MCF 10A (cell line): ENCODE measurements around the gene TAF9B. TPM values are rescaled to one million over a fixed set of nuclear protein-coding genes. Genes with fewer than 3 reads are reported as not detected.
A peak's percentile ranks its signal among the peaks of the same experiment; 100 is the strongest.

Source experiments
- Bru-seq: library from RNA; stranded (reverse); fragments of 400-500 nt; gene quantifications from one replicate; lab custom pipeline; 2021; lab: Mats Ljungman, UMichigan
- BruChase-seq, 2 experiments: library from RNA; stranded (reverse); fragments of 400-500 nt; gene quantifications; one replicate each; lab custom pipeline; 2021; lab: Mats Ljungman, UMichigan
- BruUV-seq: library from RNA; stranded (reverse); fragments of 400-500 nt; replicated peaks from 2 replicates; lab custom pipeline; 2021; lab: Mats Ljungman, UMichigan
- CTCF ChIA-PET: fragments of 300-600 bp; sonication (Branson Sonifier 250); formaldehyde crosslinking; extraction: SDS; loops from one replicate; lab custom pipeline; 2021; ENCODE audit warnings: antibody characterized with exemption, inconsistent platforms; lab: Yijun Ruan, JAX
- POLR2A ChIA-PET: fragments of 300-600, 350-650 bp; sonication (Branson Sonifier 250); formaldehyde crosslinking; extraction: SDS; loops from one replicate; lab custom pipeline; 2020; ENCODE audit warnings: antibody characterized with exemption, inconsistent platforms; lab: Yijun Ruan, JAX
- DNase-seq: peaks from one replicate; pipeline ENCODE4 v3.0.0-alpha.2; 2018; ENCODE audit not compliant: unreplicated experiment
- H3K27ac Mint-ChIP-seq: one replicate; pipeline ENCODE4 v1.8.0; 2022; ENCODE audit warnings: mild to moderate bottlenecking, low read depth, mixed read lengths; ENCODE audit not compliant: unreplicated experiment
- H3K27me3 Mint-ChIP-seq: one replicate; pipeline ENCODE4 v1.8.0; 2022; ENCODE audit warnings: mixed read lengths; ENCODE audit not compliant: insufficient read depth, unreplicated experiment
- H3K36me3 Mint-ChIP-seq: one replicate; pipeline ENCODE4 v1.8.0; 2022; ENCODE audit warnings: mild to moderate bottlenecking, moderate library complexity, mixed read lengths; ENCODE audit not compliant: insufficient read depth, unreplicated experiment
- H3K4me1 Mint-ChIP-seq: one replicate; pipeline ENCODE4 v1.8.0; 2022; ENCODE audit warnings: mixed read lengths; ENCODE audit not compliant: insufficient read depth, unreplicated experiment
- H3K4me3 Mint-ChIP-seq: one replicate; pipeline ENCODE4 v1.8.0; 2022; ENCODE audit warnings: mild to moderate bottlenecking, moderate library complexity, mixed read lengths; ENCODE audit not compliant: unreplicated experiment
- H3K9me3 Mint-ChIP-seq: one replicate; pipeline ENCODE4 v1.8.0; 2022; ENCODE audit warnings: mixed read lengths; ENCODE audit not compliant: unreplicated experiment
- intact Hi-C: fragments of 100-400 bp; cut with micrococcal nuclease; formaldehyde crosslinking; loops from 2 replicates; pipeline ENCODE4 v1.14.1; 2022
- long read RNA-seq: library from polyadenylated mRNA; stranded (forward); transcript quantifications from one replicate; pipeline ENCODE4 v2.0.0, GENCODE V29; 2022
- total RNA-seq: library from RNA; stranded (reverse); gene quantifications from 2 replicates; pipeline ENCODE4 v1.2.3, GENCODE V29; 2022
- TF ChIP-seq, protein P1 (sequence below): fragments of 200-600 bp; IDR thresholded peaks from one replicate; pipeline ENCODE4 v1.8.0; 2022; ENCODE audit warnings: antibody characterized with exemption, mild to moderate bottlenecking; ENCODE audit not compliant: unreplicated experiment

Gene TAF9B, protein sequence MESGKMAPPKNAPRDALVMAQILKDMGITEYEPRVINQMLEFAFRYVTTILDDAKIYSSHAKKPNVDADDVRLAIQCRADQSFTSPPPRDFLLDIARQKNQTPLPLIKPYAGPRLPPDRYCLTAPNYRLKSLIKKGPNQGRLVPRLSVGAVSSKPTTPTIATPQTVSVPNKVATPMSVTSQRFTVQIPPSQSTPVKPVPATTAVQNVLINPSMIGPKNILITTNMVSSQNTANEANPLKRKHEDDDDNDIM
- total RNA-seq = 11.8 and 14.1 TPM in 2 replicates
- percentile 62 among the genes with signal in this experiment for Bru-seq, nascent RNA
- percentile 88 among the genes with signal in this experiment for BruChase-seq, experiment 1, labeled RNA remaining after a 6-hour chase
- BruChase-seq, experiment 2, labeled RNA remaining after a 2-hour chase = percentile 71 among the genes with signal in this experiment
- long read RNA-seq, transcript TAF9B-201 (7 exons, 2,713 nt) = major isoform, 35 of 37 reads
- long read RNA-seq, partial matches to known transcripts = 1 of 37 reads
- long read RNA-seq, other reads (novel, unspliced or antisense) = 1 of 37 reads

DNA sequence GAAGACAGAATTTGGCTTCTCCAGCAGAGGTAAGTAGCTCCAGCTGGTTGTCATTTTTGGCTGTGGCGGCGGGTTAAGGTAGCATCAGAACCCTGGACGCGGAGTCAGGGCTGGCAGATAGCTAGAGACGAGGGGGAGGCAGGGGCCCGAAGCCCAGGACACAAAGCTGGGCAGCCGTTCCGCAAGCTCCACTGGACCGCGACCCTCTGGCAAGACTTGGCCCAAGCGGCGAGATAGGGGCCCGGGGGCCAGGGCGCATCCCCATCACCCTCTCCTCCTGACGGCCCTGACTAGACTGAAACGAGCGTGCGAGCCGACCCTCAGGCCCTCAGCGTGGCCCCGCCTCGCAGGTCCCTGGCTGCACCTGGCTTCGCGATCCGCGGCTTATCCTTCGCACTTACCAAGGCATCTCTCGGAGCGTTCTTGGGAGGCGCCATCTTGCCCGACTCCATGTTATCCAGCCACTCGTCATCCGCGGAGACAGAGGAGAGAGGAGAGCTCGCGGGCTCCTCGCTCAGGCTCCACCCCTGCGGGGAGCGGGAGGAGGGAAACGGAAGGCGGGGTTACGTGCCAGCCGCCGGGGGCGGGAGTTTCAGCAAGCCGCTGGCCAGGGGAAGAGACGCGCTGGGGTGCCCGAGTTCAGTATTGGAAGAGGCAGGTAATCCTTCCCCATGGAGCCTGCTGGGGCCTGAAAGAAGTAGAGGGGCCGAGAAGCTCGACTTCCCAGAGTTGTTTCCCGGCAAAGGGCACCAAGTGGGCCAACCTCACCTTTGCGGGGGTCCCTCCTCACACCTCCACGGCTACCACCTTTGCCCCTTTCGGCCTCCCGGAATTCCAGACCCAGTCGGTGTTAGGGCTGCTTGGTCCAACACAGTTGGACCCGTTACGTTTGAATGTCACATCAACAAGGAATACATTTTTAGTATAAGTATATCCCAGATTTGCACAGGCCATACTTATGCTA lies at the start of gene TAF9B:
Gene TAF9B (minus strand): TSS at position 491 of the 964 bp plus-strand sequence. CDS start 39 bp downstream, at position 452.
- BruUV-seq = TSS peak; percentile 52
- Mint-ChIP-seq H3K27me3 (no peaks in the 10 kb centered on the region), H3K27ac (peak within 1 kb of the TSS; percentile 63), H3K9me3 (peaks cover 9% of the 10 kb centered on the region), H3K36me3 (peaks cover 17% of the 10 kb centered on the region), H3K4me1 (no peaks in the 10 kb centered on the region), H3K4me3 (peak within 1 kb of the TSS; percentile 81)
- TF ChIP-seq, protein P1, sequence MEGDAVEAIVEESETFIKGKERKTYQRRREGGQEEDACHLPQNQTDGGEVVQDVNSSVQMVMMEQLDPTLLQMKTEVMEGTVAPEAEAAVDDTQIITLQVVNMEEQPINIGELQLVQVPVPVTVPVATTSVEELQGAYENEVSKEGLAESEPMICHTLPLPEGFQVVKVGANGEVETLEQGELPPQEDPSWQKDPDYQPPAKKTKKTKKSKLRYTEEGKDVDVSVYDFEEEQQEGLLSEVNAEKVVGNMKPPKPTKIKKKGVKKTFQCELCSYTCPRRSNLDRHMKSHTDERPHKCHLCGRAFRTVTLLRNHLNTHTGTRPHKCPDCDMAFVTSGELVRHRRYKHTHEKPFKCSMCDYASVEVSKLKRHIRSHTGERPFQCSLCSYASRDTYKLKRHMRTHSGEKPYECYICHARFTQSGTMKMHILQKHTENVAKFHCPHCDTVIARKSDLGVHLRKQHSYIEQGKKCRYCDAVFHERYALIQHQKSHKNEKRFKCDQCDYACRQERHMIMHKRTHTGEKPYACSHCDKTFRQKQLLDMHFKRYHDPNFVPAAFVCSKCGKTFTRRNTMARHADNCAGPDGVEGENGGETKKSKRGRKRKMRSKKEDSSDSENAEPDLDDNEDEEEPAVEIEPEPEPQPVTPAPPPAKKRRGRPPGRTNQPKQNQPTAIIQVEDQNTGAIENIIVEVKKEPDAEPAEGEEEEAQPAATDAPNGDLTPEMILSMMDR = no peak
- ChIA-PET CTCF (interaction anchor here (0.6 to 1.9 kb wide), 2 partner anchors 15 to 126 kb away, joined by 3 to 6 read pairs; no protein-coding TSS in a partner anchor), POLR2A (interaction anchor here (0.6 to 1.9 kb wide), 8 partner anchors 9 to 939 kb away, joined by 3 to 7 read pairs (median 4); partner anchors contain the start of gene PGK1)
- intact Hi-C loops = loop anchor here (10.0 kb wide), 1 partner anchor 375 kb away; no protein-coding TSS in a partner anchor
- peak; percentile 84 for DNase-seq

DNA sequence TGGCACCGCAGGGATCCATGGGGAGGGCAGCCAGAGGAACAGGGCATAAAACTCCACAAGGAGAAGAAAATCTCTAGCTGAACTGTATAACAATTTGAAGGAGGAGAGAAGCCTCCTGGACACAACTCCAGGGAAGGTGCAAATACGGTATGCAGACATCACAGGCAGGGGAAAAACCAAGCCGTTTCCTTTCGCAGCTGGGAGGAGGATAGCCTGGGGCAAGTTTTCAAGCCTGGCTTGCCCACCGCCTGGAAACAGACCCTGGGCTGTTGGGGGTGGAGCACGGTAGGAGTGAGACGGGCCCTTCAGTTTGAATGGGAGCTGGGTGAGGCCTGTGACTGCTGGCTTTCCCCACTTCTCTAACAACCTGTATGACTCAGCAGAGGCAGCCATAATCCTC lies 43.4 kb upstream of the TAF9B start:
- no peaks in the 10 kb centered on the region for H3K4me1 Mint-ChIP-seq
- H3K9me3 Mint-ChIP-seq = peaks cover 38% of the 10 kb centered on the region
- intact Hi-C loops = no loop called here
- ChIA-PET POLR2A (no interaction called here), CTCF (interaction anchor here (1.1 to 2.5 kb wide), 2 partner anchors 9 to 18 kb away, joined by 4 to 8 read pairs; no protein-coding TSS in a partner anchor)
- H3K27ac Mint-ChIP-seq = no peak overlapping the region
- DNase-seq = no peak
- H3K36me3 Mint-ChIP-seq = no peaks in the 10 kb centered on the region
- H3K4me3 Mint-ChIP-seq = no peak overlapping the region
- no TSS peak for BruUV-seq
- TF ChIP-seq, protein P1 = no peak
- no peaks in the 10 kb centered on the region for H3K27me3 Mint-ChIP-seq

DNA sequence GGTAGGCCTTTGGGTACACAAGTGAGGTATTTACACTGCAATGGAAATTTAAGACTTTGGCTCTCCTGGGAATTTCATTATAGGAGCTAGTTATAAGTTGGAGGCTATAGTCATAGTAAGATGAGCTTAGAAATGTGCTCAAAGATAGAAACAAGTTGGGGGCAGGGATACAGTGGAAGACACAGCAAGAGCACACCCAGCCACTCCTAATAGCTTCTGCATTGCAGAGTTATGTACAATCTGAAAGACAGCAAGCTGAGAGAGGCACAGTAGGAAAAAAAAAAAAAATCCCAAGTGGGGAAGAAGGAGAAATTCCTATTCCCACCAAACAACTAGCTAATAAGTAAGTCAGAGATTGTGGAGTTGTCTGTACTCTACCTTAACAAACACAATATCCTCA lies 41.9 kb upstream of the TAF9B start:
- no peaks in the 10 kb centered on the region for H3K4me1 Mint-ChIP-seq
- H3K4me3 Mint-ChIP-seq = no peak overlapping the region
- H3K36me3 Mint-ChIP-seq = no peaks in the 10 kb centered on the region
- ChIA-PET POLR2A (interaction anchor here (0.6 kb wide), 1 partner anchor 200 kb away, joined by 3 read pairs; no protein-coding TSS in a partner anchor), CTCF (interaction anchor here (0.6 to 2.5 kb wide), 2 partner anchors 19 kb away, joined by 3 to 8 read pairs; no protein-coding TSS in a partner anchor)
- peaks cover 33% of the 10 kb centered on the region for H3K9me3 Mint-ChIP-seq
- DNase-seq = no peak
- no peak overlapping the region for H3K27ac Mint-ChIP-seq
- TF ChIP-seq, protein P1 = no peak
- no TSS peak for BruUV-seq
- no peaks in the 10 kb centered on the region for H3K27me3 Mint-ChIP-seq
- intact Hi-C loops = no loop called here
